ENCODE results near the gene IGSF22.
A peak's percentile ranks its signal among the peaks of the same experiment; 100 is the strongest.

IGSF22 gene

DNA sequence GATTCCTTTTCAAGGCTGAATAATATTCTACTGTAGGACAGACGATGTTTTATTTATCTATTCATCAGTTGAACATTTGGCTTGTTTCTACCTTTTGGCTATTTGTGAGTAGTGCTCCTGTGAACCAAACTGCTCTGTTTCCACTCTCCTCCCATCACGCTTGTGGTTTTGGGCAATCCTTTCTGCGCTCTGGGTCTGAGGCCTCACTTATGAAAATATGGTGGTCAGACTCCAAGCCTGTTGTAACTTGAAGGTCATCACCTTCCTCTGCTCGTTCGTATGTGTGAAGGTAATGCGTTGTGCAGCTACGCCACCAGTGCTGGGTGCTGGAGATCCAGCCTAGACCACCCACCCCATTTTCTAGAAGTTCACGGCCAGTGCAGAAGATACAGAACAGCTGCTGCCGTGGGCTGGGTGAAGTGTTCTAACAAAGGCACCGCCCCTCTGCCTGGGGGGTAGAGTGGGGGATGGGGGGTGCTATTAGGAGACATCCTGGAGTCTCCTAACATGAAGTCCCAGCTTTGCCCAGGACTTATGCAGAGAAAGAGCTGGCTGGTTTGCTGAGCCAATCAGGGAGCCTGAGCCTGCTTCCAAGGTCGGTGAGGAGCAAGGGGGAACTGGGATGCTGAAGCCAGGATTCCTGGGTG lies 44.6 kb upstream of the IGSF22 start:
- no peak for DNase-seq (ENCODE audit: low spot score)
- in situ Hi-C loops (cut with MboI; ENCODE audit: low sequenced_read_pairs, unreplicated experiment), result no loop called here
- TF ChIP-seq, protein P1, sequence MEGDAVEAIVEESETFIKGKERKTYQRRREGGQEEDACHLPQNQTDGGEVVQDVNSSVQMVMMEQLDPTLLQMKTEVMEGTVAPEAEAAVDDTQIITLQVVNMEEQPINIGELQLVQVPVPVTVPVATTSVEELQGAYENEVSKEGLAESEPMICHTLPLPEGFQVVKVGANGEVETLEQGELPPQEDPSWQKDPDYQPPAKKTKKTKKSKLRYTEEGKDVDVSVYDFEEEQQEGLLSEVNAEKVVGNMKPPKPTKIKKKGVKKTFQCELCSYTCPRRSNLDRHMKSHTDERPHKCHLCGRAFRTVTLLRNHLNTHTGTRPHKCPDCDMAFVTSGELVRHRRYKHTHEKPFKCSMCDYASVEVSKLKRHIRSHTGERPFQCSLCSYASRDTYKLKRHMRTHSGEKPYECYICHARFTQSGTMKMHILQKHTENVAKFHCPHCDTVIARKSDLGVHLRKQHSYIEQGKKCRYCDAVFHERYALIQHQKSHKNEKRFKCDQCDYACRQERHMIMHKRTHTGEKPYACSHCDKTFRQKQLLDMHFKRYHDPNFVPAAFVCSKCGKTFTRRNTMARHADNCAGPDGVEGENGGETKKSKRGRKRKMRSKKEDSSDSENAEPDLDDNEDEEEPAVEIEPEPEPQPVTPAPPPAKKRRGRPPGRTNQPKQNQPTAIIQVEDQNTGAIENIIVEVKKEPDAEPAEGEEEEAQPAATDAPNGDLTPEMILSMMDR (IDR thresholded peaks at IDR 0.05; ENCODE audit: borderline replicate concordance, control extremely low read depth, extremely low read depth, insufficient read depth, missing control alignments), result no peak

GRCh38 chr11:18769802-18770456 lies 43.9 kb upstream of the IGSF22 start:
- peak; percentile 52 for DNase-seq (ENCODE audit: low spot score)
- in situ Hi-C loops (cut with MboI; ENCODE audit: low sequenced_read_pairs, unreplicated experiment), result no loop called here

GRCh38 chr11:18768978-18769377 lies 43.0 kb upstream of the IGSF22 start:
- in situ Hi-C loops (cut with MboI; ENCODE audit: low sequenced_read_pairs, unreplicated experiment), result no loop called here
- TF ChIP-seq, protein P1 (IDR thresholded peaks at IDR 0.05; ENCODE audit: borderline replicate concordance, control extremely low read depth, extremely low read depth, insufficient read depth, missing control alignments), result no peak
- no peak for DNase-seq (ENCODE audit: low spot score)

More at GRCh38 chr11:18769802-18770456, 43.9 kb upstream of the IGSF22 start:
- TF ChIP-seq, protein P1 (IDR thresholded peaks at IDR 0.05; ENCODE audit: borderline replicate concordance, control extremely low read depth, extremely low read depth, insufficient read depth, missing control alignments), result no peak

DNA sequence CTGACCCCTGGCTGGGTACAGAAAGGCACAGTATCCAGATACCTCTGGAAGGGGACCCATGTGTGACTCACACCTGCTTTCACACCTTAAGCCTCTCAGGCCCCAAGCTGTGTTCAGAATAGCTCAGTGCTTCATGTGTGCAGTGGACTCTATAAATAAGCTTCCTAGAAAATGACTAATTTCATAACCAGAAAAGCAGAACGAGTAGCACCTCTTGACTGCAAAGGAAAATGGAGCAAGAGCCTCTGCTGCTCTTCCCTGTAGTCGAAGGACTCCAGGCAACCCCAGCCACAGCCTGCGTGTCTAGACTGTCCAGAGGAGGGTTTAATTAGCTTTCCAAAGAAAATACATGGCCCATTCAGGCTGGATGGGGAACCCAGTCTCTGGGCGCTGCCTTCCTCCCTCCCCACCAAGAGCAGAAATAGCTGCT lies 42.5 kb upstream of the IGSF22 start:
- peak; percentile 63 for DNase-seq (ENCODE audit: low spot score)
- TF ChIP-seq, protein P1 (IDR thresholded peaks at IDR 0.05; ENCODE audit: borderline replicate concordance, control extremely low read depth, extremely low read depth, insufficient read depth, missing control alignments), result no peak
- in situ Hi-C loops (cut with MboI; ENCODE audit: low sequenced_read_pairs, unreplicated experiment), result no loop called here

DNA sequence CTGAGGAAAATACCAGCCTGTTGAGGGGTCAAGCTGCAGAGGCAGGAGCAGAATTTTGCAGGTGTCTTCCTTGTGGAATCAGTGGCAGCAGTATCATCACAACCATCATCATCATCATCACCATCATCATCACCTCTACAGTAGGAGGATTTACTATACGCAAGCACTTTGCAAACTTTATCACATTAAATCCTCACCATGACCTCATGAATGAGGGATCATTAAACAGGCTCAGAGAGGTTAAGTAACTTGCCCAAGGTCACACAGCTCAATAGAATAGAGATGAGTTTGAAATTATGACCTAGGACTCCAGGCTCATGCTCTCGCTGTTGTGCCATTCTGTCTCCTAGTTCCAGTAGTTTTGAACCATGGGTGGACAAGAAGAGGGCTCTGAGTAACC lies 40.0 kb upstream of the IGSF22 start:
- DNase-seq (ENCODE audit: low spot score), result no peak
- TF ChIP-seq, protein P1 (IDR thresholded peaks at IDR 0.05; ENCODE audit: borderline replicate concordance, control extremely low read depth, extremely low read depth, insufficient read depth, missing control alignments), result no peak
- in situ Hi-C loops (cut with MboI; ENCODE audit: low sequenced_read_pairs, unreplicated experiment), result no loop called here

GRCh38 chr11:18765554-18765953 lies 39.6 kb upstream of the IGSF22 start:
- no peak for DNase-seq (ENCODE audit: low spot score)
- in situ Hi-C loops (cut with MboI; ENCODE audit: low sequenced_read_pairs, unreplicated experiment), result no loop called here
- TF ChIP-seq, protein P1 (IDR thresholded peaks at IDR 0.05; ENCODE audit: borderline replicate concordance, control extremely low read depth, extremely low read depth, insufficient read depth, missing control alignments), result no peak

Measured in GM13976 (cell line).